PC-9 (cell line): ENCODE measurements around the gene GCNA.

Source experiments
- EZH2 ChIP-seq: fragments of 200-600 bp; sonication (generic); IDR thresholded peaks from 2 replicates; pipeline ENCODE4 v1.8.0; 2017; ENCODE audit warnings: antibody characterized with exemption, low read depth
- TF ChIP-seq, protein P1 (sequence below): fragments of 200-600 bp; sonication (generic); conservative IDR thresholded peaks from 2 replicates; pipeline ENCODE4 v1.6.1; 2017; ENCODE audit warnings: mixed run types, antibody characterized with exemption, mild to moderate bottlenecking, moderate library complexity

DNA sequence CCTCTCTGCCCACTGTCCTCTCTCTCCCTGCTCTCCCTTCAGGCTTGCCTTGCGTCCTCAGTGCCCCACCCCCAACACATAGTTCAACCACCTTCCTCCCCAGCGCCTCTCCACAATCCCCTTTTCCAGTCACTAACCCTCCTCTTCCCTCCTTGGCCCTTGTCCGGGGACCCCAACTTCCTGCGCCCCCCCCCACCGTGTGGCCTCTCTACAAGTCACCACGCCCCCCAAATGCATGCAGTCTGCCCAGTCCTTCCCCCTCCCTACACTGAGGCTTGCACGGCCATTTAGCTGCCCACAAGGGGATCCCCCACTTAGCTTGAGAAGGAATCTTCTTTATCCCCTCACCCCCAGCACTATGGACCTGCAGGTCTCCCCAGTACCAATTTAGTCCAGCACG is 39.5 kb downstream of the GCNA start:
- TF ChIP-seq, protein P1, sequence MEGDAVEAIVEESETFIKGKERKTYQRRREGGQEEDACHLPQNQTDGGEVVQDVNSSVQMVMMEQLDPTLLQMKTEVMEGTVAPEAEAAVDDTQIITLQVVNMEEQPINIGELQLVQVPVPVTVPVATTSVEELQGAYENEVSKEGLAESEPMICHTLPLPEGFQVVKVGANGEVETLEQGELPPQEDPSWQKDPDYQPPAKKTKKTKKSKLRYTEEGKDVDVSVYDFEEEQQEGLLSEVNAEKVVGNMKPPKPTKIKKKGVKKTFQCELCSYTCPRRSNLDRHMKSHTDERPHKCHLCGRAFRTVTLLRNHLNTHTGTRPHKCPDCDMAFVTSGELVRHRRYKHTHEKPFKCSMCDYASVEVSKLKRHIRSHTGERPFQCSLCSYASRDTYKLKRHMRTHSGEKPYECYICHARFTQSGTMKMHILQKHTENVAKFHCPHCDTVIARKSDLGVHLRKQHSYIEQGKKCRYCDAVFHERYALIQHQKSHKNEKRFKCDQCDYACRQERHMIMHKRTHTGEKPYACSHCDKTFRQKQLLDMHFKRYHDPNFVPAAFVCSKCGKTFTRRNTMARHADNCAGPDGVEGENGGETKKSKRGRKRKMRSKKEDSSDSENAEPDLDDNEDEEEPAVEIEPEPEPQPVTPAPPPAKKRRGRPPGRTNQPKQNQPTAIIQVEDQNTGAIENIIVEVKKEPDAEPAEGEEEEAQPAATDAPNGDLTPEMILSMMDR: no peak
- TF ChIP-seq EZH2: no peak
